B cell (primary cell): Measurements from ENCODE around the gene MIOX. TPM values are rescaled to one million over a fixed set of nuclear protein-coding genes. Genes with fewer than 3 reads are reported as not detected.
A peak's percentile ranks its signal among the peaks of the same experiment; 100 is the strongest.

Source experiments
- ATAC-seq: fragments of 200-7000 bp; cut with Tn5 transposase; one replicate; pipeline ENCODE4 v1.10.0; 2021; ENCODE audit warnings: low read depth, mild to moderate bottlenecking, moderate number of reproducible peaks, moderate library complexity
- CTCF ChIA-PET: fragments of 350-600 bp; sonication (Branson Sonifier 250); formaldehyde crosslinking; loops from one replicate; lab custom pipeline; 2021; ENCODE audit warnings: antibody characterized with exemption, inconsistent platforms; lab: Charles Lee
- POLR2A ChIA-PET: fragments of 350-600 bp; sonication (Branson Sonifier 250); formaldehyde crosslinking; loops from one replicate; lab custom pipeline; 2021; ENCODE audit warnings: antibody characterized with exemption; lab: Charles Lee
- DNase-seq: peaks from one replicate; pipeline ENCODE4 v3.0.0; 2013
- H2AFZ ChIP-seq: 2 replicates; pipeline ENCODE4 v1.6.1; 2012; ENCODE audit warnings: mild to moderate bottlenecking, low read depth, low read length; ENCODE audit not compliant: insufficient read depth, poor library complexity, severe bottlenecking
- H3K27ac ChIP-seq, 2 donors: 1 replicate in 1 of 2; 2 replicates in 1 of 2; pipeline ENCODE4 v1.5.1; 2012 to 2013; ENCODE audit warnings: low read length in 2 of 2, mild to moderate bottlenecking in 2 of 2, moderate library complexity in 1 of 2
- H3K27me3 ChIP-seq, 4 experiments: fragments of 200-600 bp in 1 of 4; sonication (generic) in 1 of 4; replicated peaks in 1 of 4; 1 replicate in 2 of 4; 2 replicates in 2 of 4; pipeline versions ENCODE4 v1.6.1 to v1.7.0; 2013 to 2016; ENCODE audit warnings: low read length in 3 of 4, mild to moderate bottlenecking in 2 of 4, mixed read lengths in 1 of 4, moderate library complexity in 1 of 4; ENCODE audit not compliant: insufficient read depth in 4 of 4, control insufficient read depth in 3 of 4; ENCODE audit errors: control extremely low read depth in 1 of 4
- H3K36me3 ChIP-seq, 2 experiments: replicated peaks in 1 of 2; 1 replicate in 1 of 2; 2 replicates in 1 of 2; pipeline versions ENCODE4 v1.6.1 to v1.7.1; 2013; ENCODE audit warnings: low read length in 1 of 2; ENCODE audit not compliant: insufficient read depth in 2 of 2, control insufficient read depth in 1 of 2; ENCODE audit errors: control extremely low read depth in 1 of 2, extremely low read depth in 1 of 2
- H3K4me1 ChIP-seq, 2 donors: fragments of 200-600 bp in 1 of 2; sonication (generic) in 1 of 2; 1 replicate in 1 of 2; 2 replicates in 1 of 2; pipeline versions ENCODE4 v1.5.1 to v1.6.1; 2013 to 2017; ENCODE audit warnings: low read length in 2 of 2; ENCODE audit not compliant: control insufficient read depth in 2 of 2, insufficient read depth in 2 of 2
- H3K4me2 ChIP-seq: replicated peaks from 2 replicates; pipeline ENCODE3; 2012; ENCODE audit warnings: mild to moderate bottlenecking, low read depth, low read length; ENCODE audit not compliant: poor library complexity, severe bottlenecking
- H3K4me3 ChIP-seq, 5 experiments: fragments of 200-600 bp in 1 of 5; sonication (generic) in 1 of 5; 1 replicate in 3 of 5; 2 replicates in 2 of 5; pipeline versions ENCODE4 v1.5.1 to v1.7.0; 2011 to 2016; ENCODE audit warnings: low read length in 4 of 5, mild to moderate bottlenecking in 4 of 5, low read depth in 2 of 5, control low read depth in 1 of 5, moderate library complexity in 1 of 5; ENCODE audit not compliant: insufficient read depth in 1 of 5; ENCODE audit errors: control extremely low read depth in 1 of 5, extremely low read depth in 1 of 5
- H3K79me2 ChIP-seq: fragments of 200-600 bp; sonication (generic); one replicate; pipeline ENCODE4 v1.6.0; 2016; ENCODE audit warnings: low read length; ENCODE audit not compliant: control insufficient read depth, insufficient read depth
- H3K9ac ChIP-seq: fragments of 200-600 bp; sonication (generic); 2 replicates; pipeline ENCODE4 v1.6.1; 2017; ENCODE audit warnings: mild to moderate bottlenecking, low read length, moderate library complexity
- H3K9me3 ChIP-seq, 3 donors: one replicate each; pipeline versions ENCODE4 v1.6.1 to v1.7.1; 2013; ENCODE audit warnings: low read length in 2 of 3; ENCODE audit not compliant: control insufficient read depth in 2 of 3, insufficient read depth in 1 of 3; ENCODE audit errors: control extremely low read depth in 1 of 3
- H4K20me1 ChIP-seq: 2 replicates; pipeline ENCODE4 v1.6.0; 2012; ENCODE audit warnings: mild to moderate bottlenecking, low read length; ENCODE audit not compliant: insufficient read depth, control insufficient read depth, poor library complexity, severe bottlenecking
- H3K27ac Mint-ChIP-seq: one replicate; pipeline ENCODE4 v1.8.0; 2021; ENCODE audit warnings: mixed read lengths
- H3K27me3 Mint-ChIP-seq: one replicate; pipeline ENCODE4 v1.8.0; 2021; ENCODE audit warnings: mixed read lengths
- H3K4me1 Mint-ChIP-seq: one replicate; pipeline ENCODE4 v1.8.0; 2021; ENCODE audit warnings: mixed read lengths
- H3K4me3 Mint-ChIP-seq: one replicate; pipeline ENCODE4 v1.8.0; 2021; ENCODE audit warnings: mixed read lengths
- H3K9me3 Mint-ChIP-seq: one replicate; pipeline ENCODE4 v1.8.0; 2022; ENCODE audit warnings: mixed read lengths; ENCODE audit not compliant: insufficient read depth
- EZH2 ChIP-seq: IDR thresholded peaks from 2 replicates; pipeline ENCODE4 v1.6.1; 2012; ENCODE audit warnings: borderline replicate concordance, low read depth, mild to moderate bottlenecking, moderate library complexity, low read length; ENCODE audit not compliant: insufficient read depth, poor library complexity, severe bottlenecking
- WGBS: methylation state at CpG from one replicate; pipeline ENCODE4 v1.1.5; 2013; ENCODE audit warnings: missing lambda C conversion rate; ENCODE audit not compliant: insufficient coverage; 5-methylcytosine and 5-hydroxymethylcytosine counted together
- intact Hi-C: fragments of 100-400 bp; cut with micrococcal nuclease; formaldehyde crosslinking; loops from one replicate; pipeline ENCODE4 v1.10.0; 2022
- polyA plus RNA-seq: library from polyadenylated mRNA; depleted of rRNA; stranded (reverse); fragments of >200 nt; gene quantifications from 2 replicates; pipeline ENCODE4 v1.2.3, GENCODE V29; 2012
- total RNA-seq, 2 donors: library from RNA; stranded (reverse); fragments of 120-200 nt in 1 of 2; gene quantifications; 1 replicate in 1 of 2; 2 replicates in 1 of 2; pipeline versions ENCODE4 v1.2.3 to v1.2.4, GENCODE V29; 2013 to 2022
- TF ChIP-seq, protein P1 (sequence below): fragments of 200-600 bp; IDR thresholded peaks from one replicate; pipeline ENCODE4 v1.8.0; 2022; ENCODE audit warnings: antibody characterized with exemption, mild to moderate bottlenecking

MIOX gene
- total and polyA plus RNA-seq, 2 donors (not counting 1 experiment from before 2014, with no cell fraction given): 0.88 TPM; not detected in 1

DNA sequence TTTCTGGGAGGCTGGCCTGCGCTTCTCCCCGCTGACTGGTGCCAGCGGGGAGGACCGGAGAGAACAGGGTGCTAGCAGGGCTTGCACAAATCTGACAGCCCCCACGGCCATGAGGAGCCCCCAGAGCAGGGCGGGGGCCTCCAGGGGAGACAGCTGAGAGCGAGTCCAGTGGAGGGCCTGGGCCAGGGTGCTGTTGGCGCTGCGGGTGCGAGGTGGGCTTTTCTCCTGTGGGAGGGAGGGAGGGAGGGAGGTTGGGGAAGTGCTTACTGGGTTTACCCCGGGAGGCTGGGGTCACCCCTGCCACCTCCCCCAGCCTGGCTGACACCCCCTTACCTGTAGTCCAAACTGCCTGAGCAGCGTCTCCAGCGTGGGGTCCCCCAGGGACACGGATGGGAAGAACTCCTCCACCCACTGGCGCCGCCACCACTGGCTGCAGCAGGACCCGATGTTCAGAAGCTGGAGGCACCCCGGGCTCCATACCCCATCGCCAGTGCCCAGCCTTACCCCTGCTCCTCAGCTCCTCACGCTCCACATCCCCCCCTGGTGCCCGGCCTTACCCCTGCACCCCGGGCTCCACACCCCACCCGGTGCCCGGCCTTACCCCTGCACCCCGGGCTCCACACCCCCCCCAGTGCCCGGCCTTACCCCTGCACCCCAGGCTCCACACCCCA, 17.0 kb downstream of the MIOX start:
- POLR2A ChIA-PET: interaction anchor here (0.8 kb wide), 1 partner anchor 102 kb away, joined by 3 read pairs; no protein-coding TSS in a partner anchor
- intact Hi-C loops: no loop called here
- no peaks in the 10 kb centered on the region for H3K9me3 Mint-ChIP-seq

More for the DNA sequence above, 17.0 kb downstream of the MIOX start:
- CTCF ChIA-PET: interaction anchor here (0.5 to 1.4 kb wide), 4 partner anchors 17 to 149 kb away, joined by 3 to 4 read pairs (median 4); partner anchors contain the start of genes MIOX and SYCE3
- H3K27ac Mint-ChIP-seq: no peak overlapping the region
- Histone ChIP-seq H3K36me3 (peaks cover 0 to 32% of the 10 kb centered on the region in 2 experiments), H3K79me2 (peaks cover 26% of the 10 kb centered on the region), H3K9me3 (no peaks in the 10 kb centered on the region), H2AFZ (no peak overlapping the region), H4K20me1 (peaks cover 30% of the 10 kb centered on the region), H3K4me1 (peaks cover 12 to 21% of the 10 kb centered on the region in 2 donors), H3K4me2 (no peak overlapping the region), H3K27me3 (no peaks in the 10 kb centered on the region), H3K9ac (no peak overlapping the region), H3K27ac (no peak overlapping the region), H3K4me3 (no peak overlapping the region)
- H3K27me3 Mint-ChIP-seq: no peaks in the 10 kb centered on the region
- TF ChIP-seq EZH2: no peak
- TF ChIP-seq, protein P1, sequence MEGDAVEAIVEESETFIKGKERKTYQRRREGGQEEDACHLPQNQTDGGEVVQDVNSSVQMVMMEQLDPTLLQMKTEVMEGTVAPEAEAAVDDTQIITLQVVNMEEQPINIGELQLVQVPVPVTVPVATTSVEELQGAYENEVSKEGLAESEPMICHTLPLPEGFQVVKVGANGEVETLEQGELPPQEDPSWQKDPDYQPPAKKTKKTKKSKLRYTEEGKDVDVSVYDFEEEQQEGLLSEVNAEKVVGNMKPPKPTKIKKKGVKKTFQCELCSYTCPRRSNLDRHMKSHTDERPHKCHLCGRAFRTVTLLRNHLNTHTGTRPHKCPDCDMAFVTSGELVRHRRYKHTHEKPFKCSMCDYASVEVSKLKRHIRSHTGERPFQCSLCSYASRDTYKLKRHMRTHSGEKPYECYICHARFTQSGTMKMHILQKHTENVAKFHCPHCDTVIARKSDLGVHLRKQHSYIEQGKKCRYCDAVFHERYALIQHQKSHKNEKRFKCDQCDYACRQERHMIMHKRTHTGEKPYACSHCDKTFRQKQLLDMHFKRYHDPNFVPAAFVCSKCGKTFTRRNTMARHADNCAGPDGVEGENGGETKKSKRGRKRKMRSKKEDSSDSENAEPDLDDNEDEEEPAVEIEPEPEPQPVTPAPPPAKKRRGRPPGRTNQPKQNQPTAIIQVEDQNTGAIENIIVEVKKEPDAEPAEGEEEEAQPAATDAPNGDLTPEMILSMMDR: no peak
- H3K4me1 Mint-ChIP-seq: peaks cover 18% of the 10 kb centered on the region
- DNase-seq (peak; percentile 31), ATAC-seq (no peak)
- 98% methylated on average over 15 of the region's 26 CpGs for WGBS
- no peak overlapping the region for H3K4me3 Mint-ChIP-seq
